Cardiac septum (tissue), 1 donor: ENCODE measurements around the gene FAM168B. TPM values are rescaled to one million over a fixed set of nuclear protein-coding genes. Genes with fewer than 3 reads are reported as not detected.

Experiments
- DNase-seq: peaks from one replicate; pipeline ENCODE4 v3.0.0-alpha.2; 2020; ENCODE audit warnings: low spot score
- intact Hi-C: fragments of 100-400 bp; cut with DNase I; formaldehyde crosslinking; loops from one replicate; pipeline ENCODE4 v1.14.0; 2022
- total RNA-seq: library from RNA; stranded (reverse); fragmentation: NEBNext Ultra II Directional; extraction: Animal tissue kit (Norgen Biotek cat#: 25700); gene quantifications from one replicate; pipeline ENCODE4 v1.2.1, GENCODE V29; 2021
- donor health status: DM: no; HTN: no; CAD: no.

FAM168B gene
- total RNA-seq, 1 donor from 2014 or later: 90.3 TPM

DNA sequence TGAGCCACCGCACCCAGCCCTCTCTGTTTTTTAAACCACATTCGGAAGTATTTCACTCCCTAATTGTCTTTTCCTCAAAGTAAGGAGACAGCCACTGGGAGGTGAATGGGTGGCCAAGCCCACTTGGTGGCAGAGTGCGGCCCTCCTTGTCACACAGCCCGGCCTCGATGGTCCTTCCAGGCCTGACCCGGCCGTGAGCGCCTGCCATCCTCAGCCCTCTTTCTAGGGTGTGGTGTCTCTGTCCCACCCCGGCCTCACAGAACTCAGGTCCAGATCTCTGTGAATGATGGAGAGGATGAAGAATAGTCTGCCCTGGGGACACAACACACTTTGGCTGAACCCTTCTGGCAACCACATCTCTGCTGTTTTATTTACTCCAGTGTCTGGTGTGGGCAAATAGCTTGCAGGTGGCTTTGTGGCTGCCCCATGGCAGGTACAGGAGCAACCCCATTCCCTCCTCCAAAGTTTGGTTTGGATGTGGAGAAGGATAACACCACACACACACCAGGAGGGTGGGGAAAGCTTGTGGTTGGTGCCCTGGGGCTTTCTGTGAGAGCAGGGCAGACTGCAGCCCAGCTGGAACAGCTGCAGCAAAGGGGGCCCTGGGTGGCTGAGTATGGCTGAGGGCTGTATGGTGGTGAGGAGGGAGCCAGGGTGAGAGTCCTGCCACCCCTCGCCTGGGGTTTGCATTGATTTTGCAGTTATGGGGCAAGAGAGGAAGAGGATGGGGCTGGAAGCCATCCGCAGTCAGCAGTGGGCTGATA lies 88.6 kb downstream of the FAM168B start:
- no peak for DNase-seq
- intact Hi-C loops: no loop called here

GRCh38 chr2:130998561-130998960 lies 94.7 kb downstream of the FAM168B start:
- intact Hi-C loops: no loop called here
- no peak for DNase-seq

Other genes starting within 250 kb of the FAM168B start
- 41.3 TPM for gene PLEKHB2, start 11.9 kb upstream of the FAM168B start, total RNA-seq
- not detected for gene POTEE, start 116.1 kb upstream of the FAM168B start, total RNA-seq